ENCODE measurements around the gene EFCAB9.

GRCh38 chr5:172243302-172243701 is 49.3 kb downstream of the EFCAB9 start:
- TF ChIP-seq SIN3A (IDR thresholded peaks at IDR 0.05; ENCODE audit: borderline replicate concordance, insufficient read depth, low read length), result no peak
- TF ChIP-seq POLR2AphosphoS5 (IDR thresholded peaks at IDR 0.05; ENCODE audit: low read depth, low read length), result no peak
- TF ChIP-seq REST (IDR thresholded peaks at IDR 0.05; ENCODE audit: insufficient read depth in 1 of 2, low read depth in 2 of 2, low read length in 2 of 2), result no peak
- no peak for TF ChIP-seq TAF1 (IDR thresholded peaks at IDR 0.05; ENCODE audit: borderline replicate concordance, insufficient read depth, low read length)

All from PFSK-1 (cell line).